H1 (cell line): ENCODE data around the gene KLHL2. TPM values are rescaled to one million over a fixed set of nuclear protein-coding genes. Genes with fewer than 3 reads are reported as not detected.

Source experiments
- CTCF ChIA-PET: fragments of 300-600 bp; sonication (Branson Sonifier 250); formaldehyde crosslinking; loops from one replicate; lab custom pipeline; 2021; ENCODE audit not compliant: partially characterized antibody; lab: Charles Lee
- POLR2A ChIA-PET: fragments of 300-600 bp; sonication (Branson Sonifier 250); formaldehyde crosslinking; loops from one replicate; lab custom pipeline; 2021; ENCODE audit warnings: inconsistent platforms; ENCODE audit not compliant: partially characterized antibody; lab: Charles Lee
- DNase-seq, 2 experiments: peaks; one replicate each; pipeline versions ENCODE4 v3.0.0 to v3.0.0-alpha.2; 2010 to 2022; ENCODE audit warnings: low spot score in 2 of 2, low read depth in 1 of 2, mixed read lengths in 1 of 2
- FAIRE-seq: peaks from 2 replicates; lab custom pipeline; 2011; peaks lifted over from hg19 to GRCh38; lab: Jason Lieb, UNC
- H2AFZ ChIP-seq: 2 replicates; pipeline ENCODE4 v1.8.1; 2012; ENCODE audit warnings: low read length, inconsistent platforms
- H2AK5ac ChIP-seq: 2 replicates; pipeline ENCODE4 v1.6.1; 2013; ENCODE audit warnings: low read depth, low read length
- H2BK120ac ChIP-seq: replicated peaks from 2 replicates; pipeline ENCODE3; 2013; ENCODE audit warnings: low read depth, low read length, inconsistent platforms
- H2BK12ac ChIP-seq: 2 replicates; pipeline ENCODE4 v1.6.1; 2013; ENCODE audit warnings: low read depth, low read length
- H2BK15ac ChIP-seq: 2 replicates; pipeline ENCODE4 v1.6.1; 2013; ENCODE audit warnings: low read length
- H2BK20ac ChIP-seq: 2 replicates; pipeline ENCODE4 v1.6.1; 2013; ENCODE audit warnings: low read length
- H2BK5ac ChIP-seq: 2 replicates; pipeline ENCODE4 v1.6.1; 2013; ENCODE audit warnings: low read depth, low read length
- H3K14ac ChIP-seq: 2 replicates; pipeline ENCODE4 v1.6.1; 2013; ENCODE audit warnings: inconsistent platforms; ENCODE audit not compliant: insufficient read length
- H3K18ac ChIP-seq: 2 replicates; pipeline ENCODE4 v1.6.1; 2013; ENCODE audit warnings: low read length; ENCODE audit errors: extremely low read depth
- H3K23ac ChIP-seq: 2 replicates; pipeline ENCODE4 v1.6.1; 2013; ENCODE audit warnings: inconsistent platforms; ENCODE audit not compliant: insufficient read length
- H3K23me2 ChIP-seq: 2 replicates; pipeline ENCODE4 v1.6.1; 2013; ENCODE audit warnings: low read depth, low read length
- H3K27ac ChIP-seq: 2 replicates; pipeline ENCODE4 v1.6.1; 2011; ENCODE audit warnings: low read depth, low read length, inconsistent platforms
- H3K27me3 ChIP-seq, 4 experiments: replicated peaks in 1 of 4; 1 replicate in 1 of 4; 2 replicates in 3 of 4; pipeline versions ENCODE4 v1.6.1 to v1.8.1; 2011 to 2013; ENCODE audit warnings: low read length in 3 of 4, mild to moderate bottlenecking in 3 of 4, inconsistent platforms in 2 of 4, mixed read lengths in 2 of 4, moderate library complexity in 1 of 4; ENCODE audit not compliant: control insufficient read depth in 3 of 4, insufficient read depth in 3 of 4; ENCODE audit errors: extremely low read depth in 1 of 4
- H3K36me3 ChIP-seq, 4 experiments: 2 replicates each; pipeline versions ENCODE4 v1.6.1 to v1.8.1; 2011 to 2013; ENCODE audit warnings: mild to moderate bottlenecking in 4 of 4, low read length in 3 of 4, moderate library complexity in 2 of 4, control low read depth in 1 of 4, inconsistent platforms in 1 of 4; ENCODE audit not compliant: insufficient read depth in 4 of 4, control insufficient read depth in 2 of 4
- H3K4ac ChIP-seq: replicated peaks from 2 replicates; pipeline ENCODE3; 2013; ENCODE audit warnings: low read length, low read depth, mixed read lengths, inconsistent platforms; ENCODE audit not compliant: insufficient read length
- H3K4me1 ChIP-seq, 4 experiments: replicated peaks in 1 of 4; 1 replicate in 1 of 4; 2 replicates in 3 of 4; pipeline versions ENCODE4 v1.6.1 to v1.8.1; 2011 to 2013; ENCODE audit warnings: low read length in 3 of 4, inconsistent platforms in 2 of 4, mixed read lengths in 1 of 4; ENCODE audit not compliant: insufficient read depth in 4 of 4, control insufficient read depth in 3 of 4
- H3K4me2 ChIP-seq, 2 experiments: 2 replicates each; pipeline versions ENCODE4 v1.6.1 to v1.8.1; 2011 to 2013; ENCODE audit warnings: low read depth in 2 of 2, low read length in 2 of 2, control low read depth in 1 of 2, inconsistent platforms in 1 of 2, mild to moderate bottlenecking in 1 of 2; ENCODE audit not compliant: insufficient read depth in 1 of 2
- H3K4me3 ChIP-seq, 4 experiments: fragments of 200-600, 300-600 bp in 1 of 4; sonication (generic), shearing (Covaris generic), sonication (Bioruptor Twin) in 1 of 4; 2 replicates each; pipeline versions ENCODE4 v1.5.1 to v1.8.1; 2011 to 2016; ENCODE audit warnings: low read length in 4 of 4, low read depth in 3 of 4, control low read depth in 2 of 4, inconsistent platforms in 2 of 4, mild to moderate bottlenecking in 2 of 4, mixed read lengths in 1 of 4, moderate library complexity in 1 of 4; ENCODE audit not compliant: insufficient read depth in 2 of 4; ENCODE audit errors: extremely low read depth in 1 of 4
- H3K56ac ChIP-seq: replicated peaks from 2 replicates; pipeline ENCODE3; 2013; ENCODE audit warnings: low read depth, mild to moderate bottlenecking, mixed read lengths, low read length, inconsistent platforms; ENCODE audit not compliant: insufficient read length
- H3K79me1 ChIP-seq: 2 replicates; pipeline ENCODE4 v1.6.1; 2013; ENCODE audit warnings: low read depth, low read length, control low read depth
- H3K79me2 ChIP-seq, 2 experiments: 2 replicates each; pipeline versions ENCODE4 v1.6.1 to v1.8.1; 2012 to 2013; ENCODE audit warnings: low read length in 2 of 2, mild to moderate bottlenecking in 2 of 2, inconsistent platforms in 1 of 2; ENCODE audit not compliant: insufficient read depth in 2 of 2, control insufficient read depth in 1 of 2
- H3K9ac ChIP-seq, 4 experiments: replicated peaks in 1 of 4; 1 replicate in 1 of 4; 2 replicates in 3 of 4; pipeline versions ENCODE4 v1.6.1 to v1.8.1; 2011 to 2013; ENCODE audit warnings: low read depth in 3 of 4, low read length in 3 of 4, control low read depth in 2 of 4, mild to moderate bottlenecking in 2 of 4, moderate library complexity in 2 of 4, inconsistent platforms in 1 of 4; ENCODE audit errors: extremely low read depth in 1 of 4
- H3K9me3 ChIP-seq, 2 experiments: 2 replicates each; pipeline versions ENCODE4 v1.6.1 to v1.8.1; 2012 to 2013; ENCODE audit warnings: mild to moderate bottlenecking in 2 of 2, moderate library complexity in 2 of 2, control low read depth in 1 of 2, inconsistent platforms in 1 of 2, low read depth in 1 of 2, low read length in 1 of 2, mixed read lengths in 1 of 2; ENCODE audit not compliant: insufficient read depth in 2 of 2
- H4K20me1 ChIP-seq, 2 experiments: replicated peaks in 1 of 2; 2 replicates each; pipeline versions ENCODE3 to v1.8.1; 2011 to 2013; ENCODE audit warnings: inconsistent platforms in 2 of 2, low read length in 2 of 2, mild to moderate bottlenecking in 1 of 2; ENCODE audit not compliant: insufficient read depth in 2 of 2, control insufficient read depth in 1 of 2
- H4K5ac ChIP-seq: 2 replicates; pipeline ENCODE4 v1.6.1; 2013; ENCODE audit warnings: low read length, low read depth, mixed read lengths, inconsistent platforms; ENCODE audit not compliant: insufficient read length
- H4K8ac ChIP-seq: 2 replicates; pipeline ENCODE4 v1.8.0; 2013; ENCODE audit warnings: mild to moderate bottlenecking, moderate library complexity, low read length, inconsistent platforms; ENCODE audit not compliant: insufficient read depth; ENCODE audit errors: extremely low read depth
- H4K91ac ChIP-seq: replicated peaks from 2 replicates; pipeline ENCODE3; 2013; ENCODE audit warnings: low read length, mixed read lengths, inconsistent platforms; ENCODE audit not compliant: insufficient read length
- ASH2L ChIP-seq: fragments of 200-600, 300-600 bp; sonication (generic); IDR thresholded peaks from one replicate; pipeline ENCODE4 v1.7.1; 2017; ENCODE audit warnings: low read length
- BACH1 ChIP-seq: IDR thresholded peaks from 2 replicates; pipeline ENCODE4 v1.6.1; 2012; ENCODE audit warnings: low read length, improper control_type of control experiment
- FOSL1 ChIP-seq: IDR thresholded peaks from 2 replicates; pipeline ENCODE4 v1.6.1; 2011; ENCODE audit warnings: mild to moderate bottlenecking, low read depth, low read length, moderate library complexity; ENCODE audit not compliant: insufficient read depth
- WGBS, 2 experiments: shearing (Covaris generic) in 1 of 2; methylation state at CpG; one replicate each; pipeline versions ENCODE4 v1.1.6 to v1.1.7; 2013 to 2015; ENCODE audit warnings: low lambda C conversion rate in 2 of 2, mixed read lengths in 2 of 2, inconsistent platforms in 1 of 2, low coverage in 1 of 2, missing lambda C conversion rate in 1 of 2; ENCODE audit not compliant: insufficient replicate concordance in 2 of 2, insufficient coverage in 1 of 2, insufficient read length in 1 of 2; ENCODE audit errors: extremely low coverage in 1 of 2, missing lambda C conversion rate in 1 of 2; 5-methylcytosine and 5-hydroxymethylcytosine counted together
- polyA plus RNA-seq, 7 experiments: library from polyadenylated mRNA; depleted of rRNA in 3 of 7; stranded (reverse) in 5 of 7; unstranded in 2 of 7; fragments of >200 nt in 5 of 7; fragments of 200-250 nt in 2 of 7; gene quantifications; 1 replicate in 5 of 7; 2 replicates in 1 of 7; 4 replicates in 1 of 7; pipeline versions ENCODE4 v1.2.1 to v1.2.3, GENCODE V29; 2011 to 2013; ENCODE audit warnings: missing spikeins in 2 of 7, mixed read lengths in 2 of 7
- total RNA-seq: library from RNA; stranded (reverse); fragmentation: NEBNext Ultra II Directional; extraction: Animal tissue kit (Norgen Biotek cat#: 25700); gene quantifications from 2 replicates; pipeline ENCODE4 v1.2.1, GENCODE V29; 2021

KLHL2 gene
- total and polyA plus RNA-seq, 2 of the 8 experiments (the other 6 are each of a cell fraction or from before 2014, with no cell fraction given), result 5.2 to 12.0 TPM

- no peak overlapping the region for H3K4me3 ChIP-seq
- no peak overlapping the region for H4K8ac ChIP-seq
- H3K4me1 ChIP-seq, result peaks cover 0 to 6% (median 2%) of the 10 kb centered on the region in 4 experiments; a peak in 2 of 7 replicates
- no peak for DNase-seq
- no peaks in the 10 kb centered on the region for H3K27me3 ChIP-seq
- WGBS, 2 experiments, result 78% methylated on average over 1 of the region's 1 CpG; no CpG with 5 or more reads in 1 of the 2 experiments
- no peaks in the 10 kb centered on the region for H3K36me3 ChIP-seq
- no peak overlapping the region for H3K23ac ChIP-seq
- no peak overlapping the region for H2AK5ac ChIP-seq
- no peak overlapping the region for H2BK5ac ChIP-seq
- no peak overlapping the region for H2BK15ac ChIP-seq
- no peak overlapping the region for H3K27ac ChIP-seq
- H3K4me2 ChIP-seq, result no peak overlapping the region
- no peak overlapping the region for H4K91ac ChIP-seq
- 0 out of 2 replicates have a peak overlapping the region, but pooled peaks have one; percentile 12 for H2BK12ac ChIP-seq
- H4K20me1 ChIP-seq, result no peaks in the 10 kb centered on the region
- no peak overlapping the region for H2BK120ac ChIP-seq
- H3K9me3 ChIP-seq, result no peaks in the 10 kb centered on the region
- H3K23me2 ChIP-seq, result no peaks in the 10 kb centered on the region
- H3K56ac ChIP-seq, result no peak overlapping the region
- H2BK20ac ChIP-seq, result no peak overlapping the region
- POLR2A ChIA-PET, result no interaction called here
- no peaks in the 10 kb centered on the region for H3K79me1 ChIP-seq
- no peaks in the 10 kb centered on the region for H3K79me2 ChIP-seq
- no peak for TF ChIP-seq ASH2L
- no peak for TF ChIP-seq BACH1
- TF ChIP-seq FOSL1, result no peak
- H3K4ac ChIP-seq, result no peak overlapping the region
- no peak overlapping the region for H3K18ac ChIP-seq
- H3K14ac ChIP-seq, result no peak overlapping the region
- no peak overlapping the region for H2AFZ ChIP-seq
- H3K9ac ChIP-seq, result no peak overlapping the region
- no peak for FAIRE-seq
- H4K5ac ChIP-seq, result no peak overlapping the region
- CTCF ChIA-PET, result interaction anchor here (0.9 to 1.8 kb wide), 2 partner anchors 11 to 13 kb away, joined by 3 to 5 read pairs; no protein-coding TSS in a partner anchor
Observed at GRCh38 chr4:165368114-165368513, 160.8 kb downstream of the KLHL2 start.
